GM12872 (cell line): ENCODE measurements around the gene PAF1.

Source experiments
- CTCF ChIP-seq: IDR thresholded peaks from 3 replicates; pipeline ENCODE4 v1.5.1; 2011; ENCODE audit warnings: low read depth, mild to moderate bottlenecking, low read length, moderate library complexity; ENCODE audit not compliant: insufficient read depth

Gene PAF1

GRCh38 chr19:39401549-39402345 lies 10.8 kb upstream of the PAF1 start:
- TF ChIP-seq CTCF, result no peak

- no peak for TF ChIP-seq CTCF
These were observed 10.2 kb upstream of the PAF1 start for GRCh38 chr19:39401070-39401548.

GRCh38 chr19:39400061-39400460 lies 9.2 kb upstream of the PAF1 start:
- no peak for TF ChIP-seq CTCF

GRCh38 chr19:39399668-39400050 lies 8.8 kb upstream of the PAF1 start:
- no peak for TF ChIP-seq CTCF

- no peak for TF ChIP-seq CTCF
These were observed 7.5 kb upstream of the PAF1 start for GRCh38 chr19:39398297-39398864.

- TF ChIP-seq CTCF, result peak; percentile 98
These were observed 6.7 kb upstream of the PAF1 start for GRCh38 chr19:39397360-39398296.

- no peak for TF ChIP-seq CTCF
These were observed 505 bp downstream of the PAF1 start for GRCh38 chr19:39390451-39390750.
